Erythroblast (primary cell): ENCODE measurements around the gene ANAPC2.
A peak's percentile ranks its signal among the peaks of the same experiment; 100 is the strongest.

Experiments
- DNase-seq, 2 experiments: peaks; one replicate each; lab custom pipeline; 2025; lab: John Stamatoyannopoulos, UW
- GATA1 ChIP-seq: IDR thresholded peaks from 2 replicates; pipeline ENCODE4 v1.6.1; 2011; ENCODE audit warnings: low read depth, mild to moderate bottlenecking, control low read depth, low read length, moderate library complexity
- POLR2A ChIP-seq: IDR thresholded peaks from 2 replicates; pipeline ENCODE4 v1.6.1; 2011; ENCODE audit warnings: mild to moderate bottlenecking, low read length

The ANAPC2 gene, protein sequence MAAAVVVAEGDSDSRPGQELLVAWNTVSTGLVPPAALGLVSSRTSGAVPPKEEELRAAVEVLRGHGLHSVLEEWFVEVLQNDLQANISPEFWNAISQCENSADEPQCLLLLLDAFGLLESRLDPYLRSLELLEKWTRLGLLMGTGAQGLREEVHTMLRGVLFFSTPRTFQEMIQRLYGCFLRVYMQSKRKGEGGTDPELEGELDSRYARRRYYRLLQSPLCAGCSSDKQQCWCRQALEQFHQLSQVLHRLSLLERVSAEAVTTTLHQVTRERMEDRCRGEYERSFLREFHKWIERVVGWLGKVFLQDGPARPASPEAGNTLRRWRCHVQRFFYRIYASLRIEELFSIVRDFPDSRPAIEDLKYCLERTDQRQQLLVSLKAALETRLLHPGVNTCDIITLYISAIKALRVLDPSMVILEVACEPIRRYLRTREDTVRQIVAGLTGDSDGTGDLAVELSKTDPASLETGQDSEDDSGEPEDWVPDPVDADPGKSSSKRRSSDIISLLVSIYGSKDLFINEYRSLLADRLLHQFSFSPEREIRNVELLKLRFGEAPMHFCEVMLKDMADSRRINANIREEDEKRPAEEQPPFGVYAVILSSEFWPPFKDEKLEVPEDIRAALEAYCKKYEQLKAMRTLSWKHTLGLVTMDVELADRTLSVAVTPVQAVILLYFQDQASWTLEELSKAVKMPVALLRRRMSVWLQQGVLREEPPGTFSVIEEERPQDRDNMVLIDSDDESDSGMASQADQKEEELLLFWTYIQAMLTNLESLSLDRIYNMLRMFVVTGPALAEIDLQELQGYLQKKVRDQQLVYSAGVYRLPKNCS

GRCh38 chr9:137188490-137189296, at the start of gene ANAPC2, which contains the start of gene SSNA1:
ANAPC2 (minus strand) TSS chr9:137188560; CDS start chr9:137188532, 28 bp downstream.
SSNA1 (plus strand) TSS chr9:137188676; CDS start chr9:137188727, 51 bp downstream.
- peak; percentile 98 to 99 for DNase-seq
- peak; percentile 94 for TF ChIP-seq POLR2A
- no peak for TF ChIP-seq GATA1

DNA sequence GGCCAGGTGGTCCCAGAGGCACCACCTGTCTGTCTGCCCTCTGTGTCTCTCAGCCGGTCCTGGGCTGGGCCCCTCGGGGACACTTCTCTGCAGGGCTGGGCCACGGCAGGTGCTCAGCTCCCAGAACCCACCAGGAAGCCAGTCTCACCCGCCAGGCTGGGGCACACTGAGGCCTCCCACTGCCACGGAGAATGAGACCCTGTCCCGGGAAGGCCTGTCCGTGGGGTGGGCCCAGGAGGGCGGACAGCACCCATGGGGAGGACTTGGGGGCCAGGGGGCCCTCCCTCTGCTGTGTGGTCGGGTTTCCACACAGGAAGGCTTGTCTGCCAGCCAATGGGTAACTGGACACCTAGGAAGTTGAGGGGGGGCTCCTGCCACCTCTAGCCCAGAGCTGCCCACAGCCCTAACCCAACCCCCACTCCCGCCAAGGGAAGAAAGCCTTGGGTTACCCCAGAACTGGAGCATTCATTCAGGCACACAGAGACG, 48.6 kb upstream of the ANAPC2 start:
- TF ChIP-seq GATA1 = no peak
- TF ChIP-seq POLR2A = no peak
- no peak for DNase-seq

GRCh38 chr9:137236238-137236935, 48.0 kb upstream of the ANAPC2 start:
- TF ChIP-seq POLR2A (no peak), GATA1 (no peak)
- peak; percentile 89 to 93 for DNase-seq

- no peak for TF ChIP-seq POLR2A
- TF ChIP-seq GATA1 = no peak
- no peak for DNase-seq
Observed at GRCh38 chr9:137235424-137236237, 47.3 kb upstream of the ANAPC2 start.

DNA sequence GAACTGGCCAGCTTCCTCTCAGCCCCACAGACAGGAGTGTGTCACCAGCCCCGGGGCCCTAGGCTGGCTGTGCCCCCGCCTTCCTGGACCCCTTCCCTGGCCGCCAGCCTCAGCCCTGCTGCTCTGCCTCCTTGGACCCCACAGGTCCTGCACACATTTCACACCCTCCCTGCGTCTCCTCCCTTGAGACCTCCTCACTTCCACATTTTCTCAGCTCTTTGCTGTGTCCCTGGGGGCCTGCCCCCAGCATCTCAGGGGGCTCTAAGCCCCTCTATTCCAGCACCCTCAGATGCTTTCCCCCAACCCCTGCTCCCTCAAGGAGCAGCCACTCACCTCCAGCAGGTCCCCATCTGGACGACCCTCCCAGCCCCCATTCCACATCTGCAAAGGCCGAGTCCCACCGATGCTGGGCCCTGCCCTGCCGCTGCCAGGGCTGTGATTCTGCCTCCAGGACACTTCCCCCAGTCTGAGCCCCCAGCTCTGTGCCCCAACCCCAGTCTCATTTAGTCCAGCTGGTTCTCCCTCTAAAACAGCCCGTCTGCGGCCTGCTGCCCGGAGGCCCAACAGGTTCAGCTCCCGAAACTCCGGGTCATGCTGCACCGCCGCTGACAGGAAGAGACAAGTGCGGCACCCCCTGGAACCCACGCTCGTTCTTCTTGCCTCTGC, 46.5 kb upstream of the ANAPC2 start:
- DNase-seq = no peak
- TF ChIP-seq POLR2A (no peak), GATA1 (no peak)

- TF ChIP-seq GATA1 = no peak
- DNase-seq = no peak
Observed at GRCh38 chr9:137234055-137234697, 45.8 kb upstream of the ANAPC2 start.

GRCh38 chr9:137233143-137233980, 45.0 kb upstream of the ANAPC2 start:
- no peak for DNase-seq
- TF ChIP-seq POLR2A (no peak), GATA1 (no peak)

DNA sequence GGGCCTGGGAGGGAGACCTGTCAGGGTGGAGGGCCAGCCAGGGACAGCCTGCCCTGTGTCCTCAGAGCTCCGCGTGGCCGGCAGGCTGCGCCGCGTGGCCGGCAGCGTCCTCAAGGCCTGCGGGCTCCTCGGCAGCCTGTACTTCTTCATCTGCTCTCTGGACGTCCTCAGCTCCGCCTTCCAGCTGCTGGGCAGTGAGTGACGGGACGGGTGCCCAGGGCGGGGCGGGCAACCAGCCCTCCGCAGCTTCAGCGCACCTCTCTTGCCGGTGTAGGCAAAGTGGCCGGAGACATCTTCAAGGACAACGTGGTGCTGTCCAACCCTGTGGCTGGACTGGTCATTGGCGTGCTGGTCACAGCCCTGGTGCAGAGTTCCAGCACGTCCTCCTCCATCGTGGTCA, 44.1 kb upstream of the ANAPC2 start:
- TF ChIP-seq GATA1 (no peak), POLR2A (no peak)
- DNase-seq = no peak

DNA sequence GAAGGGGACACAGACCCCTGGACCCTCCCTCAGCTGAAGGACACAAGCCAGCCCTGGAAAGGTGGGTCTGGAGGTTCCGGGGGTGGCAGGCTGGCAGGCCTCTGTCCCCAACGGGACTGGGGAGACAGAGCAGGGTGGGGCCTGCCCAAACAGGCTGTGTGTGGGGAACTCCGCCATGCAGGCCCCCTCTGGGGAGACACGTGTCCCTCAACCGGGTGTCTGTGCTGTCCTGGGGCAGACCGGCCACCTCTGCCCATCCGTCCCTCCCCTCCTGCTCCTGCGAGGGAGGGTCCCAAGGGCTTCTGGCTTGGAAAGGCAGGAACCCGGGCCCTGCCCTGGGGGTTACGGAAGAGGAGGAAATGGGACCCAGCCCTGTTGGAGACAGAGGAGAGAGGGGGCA, 43.7 kb upstream of the ANAPC2 start:
- TF ChIP-seq POLR2A (no peak), GATA1 (no peak)
- no peak for DNase-seq

- TF ChIP-seq GATA1 = no peak
- TF ChIP-seq POLR2A = no peak
- no peak for DNase-seq
Observed at GRCh38 chr9:137231372-137232039, 43.1 kb upstream of the ANAPC2 start.
